ENCODE data around the gene EHF.

Gene EHF

DNA sequence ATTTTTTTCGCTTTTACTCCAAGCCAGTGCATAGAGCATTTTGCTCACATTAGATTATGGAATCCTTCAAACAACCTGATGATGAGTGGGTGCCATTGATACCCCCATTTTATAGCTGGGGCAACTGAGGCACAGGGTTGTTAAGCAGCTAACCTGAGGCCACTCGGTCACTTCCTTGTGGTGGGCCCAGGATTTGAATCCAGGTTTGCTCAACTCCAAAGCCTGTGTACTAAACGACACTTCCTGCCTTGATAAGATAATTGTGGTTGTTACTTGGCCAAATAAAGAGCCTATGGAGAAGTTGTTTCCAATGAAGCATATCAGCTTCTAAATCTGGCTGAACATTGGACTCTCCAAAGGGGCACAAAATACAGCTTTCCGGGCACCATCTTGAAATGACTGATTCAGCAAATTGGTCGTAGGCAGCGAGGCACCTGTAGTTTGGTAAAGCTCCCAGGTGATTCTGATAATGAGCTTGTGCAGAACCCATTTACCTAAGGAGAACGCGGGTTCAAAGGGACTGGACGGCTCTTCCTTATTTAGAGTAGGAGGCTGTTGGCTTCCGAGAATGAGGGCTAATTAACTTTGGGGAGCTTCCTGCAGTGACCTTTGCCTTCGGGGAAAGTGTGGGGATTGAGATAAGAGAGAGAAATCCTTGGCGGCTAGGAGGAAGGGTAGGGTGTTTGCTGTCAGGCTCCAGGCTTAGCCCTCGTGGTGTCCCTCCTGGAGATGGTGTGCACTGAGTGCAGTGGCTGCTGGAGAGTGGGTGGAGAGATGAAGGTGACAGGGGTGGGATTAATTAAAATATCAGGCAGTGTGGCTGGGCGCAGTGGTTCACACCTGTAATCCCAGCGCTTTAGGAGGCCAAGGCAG, 17.5 kb upstream of the EHF start:
- no peak for DNase-seq

DNA sequence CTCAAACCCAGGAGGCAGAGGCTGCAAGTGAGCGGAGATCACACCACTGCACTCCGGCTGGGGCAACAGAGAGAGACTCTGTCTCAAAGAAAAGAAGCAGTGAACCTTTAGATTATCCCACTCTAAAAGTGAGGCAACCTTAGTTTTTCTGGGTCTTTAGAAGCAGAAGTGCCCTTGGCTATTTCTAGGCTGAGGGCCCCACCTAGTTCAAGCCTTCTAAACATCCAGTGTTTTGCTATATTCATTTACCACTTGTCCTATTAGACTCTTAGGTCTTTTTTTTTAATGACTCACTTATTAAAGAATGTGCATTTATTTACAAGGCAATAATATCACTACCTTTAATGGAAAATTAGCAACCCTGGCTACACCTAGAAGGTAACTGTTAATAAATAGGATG, 16.7 kb upstream of the EHF start:
- no peak for DNase-seq

DNA sequence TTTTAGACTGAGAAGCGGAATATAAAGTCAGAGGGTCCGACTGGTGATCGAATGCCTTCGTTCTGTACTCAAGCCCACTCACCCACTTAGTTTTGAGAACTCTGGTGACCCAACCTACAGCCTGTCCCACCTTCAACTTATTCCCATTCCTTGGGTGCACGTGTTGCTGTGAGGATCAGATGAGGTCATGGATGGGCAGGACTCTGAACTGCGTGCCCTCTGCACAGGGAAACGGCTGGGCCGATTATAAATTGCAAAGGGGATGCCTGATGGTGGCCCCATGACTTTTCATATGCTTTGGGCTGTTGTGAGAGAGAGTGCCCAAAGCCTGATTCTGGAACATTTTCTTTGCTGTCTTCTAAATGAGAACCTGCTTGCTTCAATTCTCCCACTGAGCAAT, 16.0 kb upstream of the EHF start:
- no peak for DNase-seq

DNA sequence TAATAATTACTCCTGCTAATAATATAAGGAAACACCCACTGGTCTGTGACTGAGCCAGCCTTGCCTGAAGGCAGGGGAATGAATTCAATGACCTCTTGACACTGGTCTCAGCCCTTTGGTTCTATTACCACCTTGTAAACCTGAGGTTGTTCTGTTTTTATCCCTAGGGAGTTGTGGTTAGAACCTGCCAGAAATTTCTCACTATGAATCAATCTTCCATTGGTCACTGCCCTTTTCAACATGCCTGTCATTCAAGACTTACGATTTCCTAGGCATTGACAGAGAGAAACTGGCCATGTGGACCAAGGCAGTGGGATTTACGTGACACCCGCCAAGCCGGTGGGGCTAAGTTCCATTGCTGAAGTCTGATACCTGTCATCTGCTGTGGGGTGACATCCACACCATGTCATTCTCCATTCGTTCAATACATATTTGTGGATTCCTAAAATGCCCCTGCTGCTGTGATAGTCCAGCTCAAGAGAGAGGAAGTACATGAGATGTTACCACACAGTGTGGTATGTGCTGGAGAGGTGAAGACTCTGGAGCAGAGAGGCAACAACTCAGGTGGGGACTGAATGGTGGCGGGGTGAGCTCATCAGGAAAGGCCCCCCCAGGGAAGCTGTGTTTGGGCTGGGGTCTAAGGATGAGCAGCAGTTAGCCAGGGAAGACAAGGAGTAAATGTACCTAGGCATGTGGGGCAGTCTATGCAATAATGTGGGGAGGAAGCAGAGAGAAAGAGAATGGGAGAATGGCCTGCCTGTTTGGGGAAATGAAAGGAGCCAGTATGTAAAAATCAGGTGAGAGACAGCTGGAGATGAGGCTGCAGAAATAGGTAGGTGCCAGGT, 15.2 kb upstream of the EHF start:
- DNase-seq = no peak

DNA sequence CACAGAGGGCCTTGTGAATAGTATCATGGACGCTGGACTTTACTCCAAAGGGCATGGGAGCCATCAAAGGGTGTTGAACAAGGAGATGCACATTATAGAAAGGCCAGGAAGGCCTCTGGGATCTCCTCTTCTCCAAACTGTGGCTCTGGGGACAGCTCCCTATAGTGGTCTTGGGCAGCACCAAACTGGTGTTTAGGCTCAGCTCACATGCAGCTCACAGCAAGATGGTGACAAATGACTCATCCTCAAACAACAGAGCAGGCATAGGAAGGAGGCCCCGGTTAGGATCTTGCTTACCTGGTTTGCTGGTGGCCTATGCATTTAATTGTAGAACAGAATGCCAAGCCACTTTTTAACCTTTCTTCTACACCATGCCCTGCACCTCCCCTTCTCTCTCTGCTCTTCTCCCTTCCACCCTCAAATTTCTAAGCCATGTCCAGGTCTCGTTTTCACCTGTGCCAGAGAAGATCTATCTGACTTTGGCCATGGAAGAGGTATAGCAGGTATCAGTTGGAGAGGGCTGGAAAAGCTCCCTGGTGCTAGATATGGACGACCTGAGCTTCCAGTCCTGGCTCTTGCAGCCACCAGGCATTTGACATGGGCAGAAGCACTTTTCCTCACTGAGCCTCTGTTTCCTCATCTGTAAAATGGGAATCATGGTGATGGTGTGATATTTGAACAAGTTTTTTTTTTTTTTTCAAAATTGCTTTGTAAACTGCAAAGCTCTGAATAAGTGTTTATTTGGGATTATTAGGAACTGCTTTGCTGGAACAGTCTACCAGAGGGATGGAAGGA, 14.4 kb upstream of the EHF start:
- DNase-seq = no peak

DNA sequence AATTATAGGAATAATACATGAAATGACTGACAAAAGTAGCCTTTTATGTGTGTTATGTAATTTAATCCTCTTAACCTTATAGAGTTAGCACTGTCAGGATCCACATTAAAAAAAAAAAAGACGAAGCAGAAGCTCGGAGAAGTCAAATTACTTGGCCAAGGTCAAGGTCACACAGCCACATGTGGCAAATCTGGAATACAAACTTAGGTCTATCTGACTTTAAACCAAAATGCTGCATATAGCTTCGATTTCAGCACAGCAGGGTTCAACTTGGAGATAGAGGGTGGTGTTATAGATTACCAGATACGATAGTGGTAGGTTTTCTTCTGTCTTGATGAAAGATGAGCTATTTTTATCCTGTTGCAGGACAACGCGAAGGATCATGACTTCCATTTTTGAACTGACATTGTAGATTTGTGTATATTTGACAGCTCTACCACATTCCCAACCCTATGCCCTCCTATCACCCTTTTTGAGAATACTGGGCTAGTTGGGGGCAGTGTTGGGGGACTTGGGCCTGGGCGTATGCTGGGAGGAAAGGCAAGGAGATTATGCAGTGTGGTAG, 11.6 kb upstream of the EHF start:
- no peak for DNase-seq

DNA sequence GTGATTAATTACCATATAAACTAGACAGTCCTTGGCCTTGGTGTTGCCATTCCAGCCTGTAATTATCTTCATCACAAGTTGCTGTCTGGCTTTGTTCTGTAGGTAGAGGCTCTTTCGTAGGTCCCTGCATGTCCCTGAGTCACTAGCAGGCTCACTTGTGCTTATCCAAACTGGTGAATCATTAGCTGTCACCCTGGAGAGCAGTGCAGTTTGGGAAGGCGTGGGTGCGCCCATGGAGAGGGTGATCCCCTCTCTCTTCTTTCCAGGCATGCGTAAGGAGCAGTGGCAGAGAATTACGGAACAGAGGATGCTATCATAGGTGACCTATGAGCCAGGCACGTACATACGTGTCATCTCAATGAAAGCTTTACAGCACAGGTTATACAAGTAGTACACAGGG, 11.0 kb upstream of the EHF start:
- no peak for DNase-seq

DNA sequence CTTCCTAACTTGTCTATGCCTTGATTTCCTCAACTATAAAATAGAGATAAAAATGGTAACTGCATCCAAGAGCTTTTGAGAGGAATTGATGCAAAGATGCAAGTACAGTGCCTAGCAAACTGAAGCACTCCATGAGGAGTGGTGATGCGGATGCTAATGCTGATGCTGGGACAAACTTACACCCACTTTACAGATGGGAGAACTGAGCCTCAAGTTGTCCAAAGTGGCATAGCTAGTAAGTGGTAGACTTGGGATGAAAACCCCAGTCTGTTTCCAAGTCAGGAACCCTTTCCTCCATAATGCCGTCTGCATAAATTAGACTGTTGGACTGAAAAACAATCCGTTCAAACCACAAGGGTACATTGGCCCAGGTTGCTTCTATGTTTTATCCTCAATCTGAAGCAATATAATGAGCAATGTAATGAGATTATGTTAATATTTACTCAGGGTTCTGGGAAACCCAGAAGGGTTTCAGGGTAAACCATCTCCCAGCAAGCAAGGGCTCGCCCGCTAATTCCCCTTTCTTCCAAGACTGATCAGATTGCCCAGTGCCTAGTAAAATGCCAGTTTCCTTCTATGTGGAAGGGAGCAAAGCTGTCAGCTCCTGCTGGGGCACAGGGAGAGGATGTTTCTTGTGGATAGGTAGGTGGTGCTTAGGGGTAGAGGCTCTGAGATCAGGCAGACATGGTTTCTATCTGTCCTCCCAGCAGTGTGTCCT, 10.4 kb upstream of the EHF start:
- no peak for DNase-seq

DNA sequence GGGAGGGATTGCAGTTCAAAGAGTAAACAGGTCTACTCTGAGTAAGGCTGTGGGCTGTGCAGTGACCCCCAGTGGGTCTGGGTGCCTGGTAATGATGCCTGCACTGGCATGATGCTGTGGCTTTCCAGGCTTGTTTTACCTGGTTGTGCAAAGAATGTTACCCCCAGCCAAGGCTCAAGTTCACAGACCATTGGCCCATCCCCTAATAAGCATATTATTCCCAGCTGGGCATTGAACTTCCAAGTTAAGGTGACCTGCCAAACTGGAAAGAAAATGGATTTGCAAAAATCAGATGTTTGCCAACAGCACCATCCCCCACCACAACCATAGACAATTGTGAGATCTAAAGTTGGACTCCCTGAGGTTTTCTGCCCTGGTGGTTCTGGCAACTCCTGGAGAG, 7.9 kb upstream of the EHF start:
- DNase-seq = no peak

DNA sequence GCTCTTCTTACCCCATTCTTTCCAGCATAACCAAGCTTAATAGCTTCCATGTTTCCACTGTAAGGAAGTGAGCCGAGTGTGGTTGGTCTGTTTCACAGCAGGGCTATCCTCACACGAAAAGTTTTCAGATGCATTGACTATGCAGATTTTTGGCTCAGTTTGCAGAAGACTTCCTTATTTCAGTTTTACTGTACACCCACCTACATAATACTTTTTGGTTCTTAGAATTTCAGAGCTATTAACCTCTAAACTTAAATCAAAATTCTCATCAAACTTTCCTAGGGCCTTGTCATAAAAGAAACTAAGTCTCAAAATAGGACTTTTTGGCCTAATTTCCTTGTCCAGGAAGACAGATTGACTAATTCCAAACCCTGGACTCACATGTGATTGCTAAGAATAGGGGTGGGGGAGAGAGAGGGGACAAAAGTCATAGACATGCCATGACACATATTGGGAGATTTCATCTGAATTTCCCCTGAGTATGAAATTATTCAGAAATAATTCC, 7.3 kb upstream of the EHF start:
- no peak for DNase-seq

DNA sequence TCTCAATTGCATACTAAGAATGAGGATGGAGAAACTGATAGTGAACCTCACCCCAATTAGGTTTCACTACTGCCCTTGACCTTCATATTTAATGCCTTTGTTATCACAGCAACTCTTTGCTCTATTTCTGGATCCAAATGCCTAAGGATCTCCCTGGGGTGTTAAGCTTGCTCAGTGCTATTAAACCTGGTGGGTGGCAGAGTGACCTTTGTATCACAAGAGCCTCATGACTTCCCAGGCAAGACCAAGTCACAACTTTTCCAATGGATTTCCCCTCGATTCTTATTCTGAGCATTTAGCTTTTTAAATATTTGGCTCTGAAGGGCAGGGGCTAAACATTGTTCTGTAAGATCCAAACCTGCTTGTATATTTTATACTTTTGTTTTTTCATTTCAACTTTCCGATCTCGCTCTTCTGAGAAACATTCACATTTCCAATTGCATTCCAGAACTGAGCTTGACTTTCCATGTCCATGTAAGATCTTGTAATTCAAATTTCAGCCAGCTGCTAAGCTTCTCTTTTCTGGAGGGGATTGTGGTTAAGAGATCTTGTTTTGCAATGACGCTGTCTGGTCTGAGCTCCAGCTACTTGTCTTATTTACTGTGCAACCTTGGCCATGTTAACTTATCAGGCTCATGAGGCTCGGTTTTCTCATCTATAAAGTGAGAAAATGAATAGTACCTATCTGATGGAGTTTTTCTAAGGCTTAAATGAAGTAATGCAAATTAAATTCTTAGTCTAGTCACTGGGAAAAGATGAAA, 6.4 kb upstream of the EHF start:
- DNase-seq = no peak

DNA sequence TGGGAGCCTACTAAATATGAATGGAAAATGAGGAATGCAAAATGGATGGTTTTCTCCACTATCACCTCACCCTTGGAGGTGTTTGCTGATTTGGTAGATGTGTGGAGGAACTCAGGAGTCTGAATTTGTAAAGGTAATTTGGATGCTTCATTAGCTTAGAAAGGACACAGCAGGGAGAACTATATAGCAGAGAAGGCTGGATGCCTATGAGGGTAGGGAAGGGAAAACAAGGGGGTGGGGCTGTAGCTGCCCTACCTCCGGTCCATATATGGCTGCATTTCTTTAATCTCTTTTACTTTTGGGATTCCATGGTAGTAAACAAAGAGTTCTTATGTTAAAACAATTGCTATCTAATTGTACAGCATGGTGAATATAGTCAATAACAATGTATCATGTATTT, 4.8 kb upstream of the EHF start:
- no peak for DNase-seq

DNA sequence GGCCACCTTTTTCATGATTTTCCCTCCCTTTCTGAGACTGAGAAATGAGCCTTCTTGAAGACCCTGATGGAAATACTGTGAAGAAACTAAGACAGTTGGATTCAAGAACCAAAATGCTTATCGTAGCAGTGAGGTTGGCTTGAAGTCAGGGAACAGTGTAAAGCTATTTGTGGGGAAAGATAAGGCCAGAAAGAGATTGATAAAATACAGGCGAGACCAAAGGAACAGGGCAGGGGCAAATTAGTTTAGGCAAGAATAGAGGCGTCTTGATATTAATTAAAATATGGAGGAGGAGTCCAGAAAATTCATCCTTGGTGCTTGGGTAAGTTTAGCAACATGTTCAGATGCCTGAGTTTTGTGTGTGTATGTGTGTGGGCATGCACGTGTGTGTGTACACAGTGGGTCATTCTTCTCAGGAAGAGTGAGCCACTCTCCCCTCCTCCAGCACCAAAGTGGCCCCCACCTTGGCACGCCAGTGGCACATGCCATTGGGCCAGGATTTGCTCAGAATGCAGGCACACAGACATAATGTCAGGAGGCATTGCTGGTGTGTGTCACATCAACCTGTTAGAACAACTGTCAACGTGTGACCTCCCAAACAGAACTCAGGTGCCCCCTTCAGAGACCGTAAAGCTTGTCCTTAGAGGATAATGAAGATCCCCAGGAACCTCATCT, 3.9 kb upstream of the EHF start:
- DNase-seq = no peak

DNA sequence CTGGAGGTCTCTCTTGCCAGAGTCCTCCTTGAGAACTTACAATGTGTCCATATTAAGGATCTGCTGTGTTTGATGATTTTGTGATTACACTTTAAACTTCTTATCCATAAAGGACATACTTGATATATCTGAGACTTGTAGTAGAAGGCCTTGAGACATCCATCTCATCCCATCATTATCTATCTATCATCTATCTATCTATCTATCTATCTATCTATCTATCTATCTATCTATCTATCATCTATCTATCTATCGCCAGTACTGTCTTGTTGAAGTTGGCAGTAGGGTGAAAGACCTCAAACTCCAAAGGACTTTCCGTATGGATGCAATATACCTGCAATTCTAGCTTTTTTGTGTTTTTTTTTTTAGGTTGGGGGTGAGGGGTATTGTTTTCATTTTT, 2.5 kb upstream of the EHF start:
- DNase-seq = no peak

DNA sequence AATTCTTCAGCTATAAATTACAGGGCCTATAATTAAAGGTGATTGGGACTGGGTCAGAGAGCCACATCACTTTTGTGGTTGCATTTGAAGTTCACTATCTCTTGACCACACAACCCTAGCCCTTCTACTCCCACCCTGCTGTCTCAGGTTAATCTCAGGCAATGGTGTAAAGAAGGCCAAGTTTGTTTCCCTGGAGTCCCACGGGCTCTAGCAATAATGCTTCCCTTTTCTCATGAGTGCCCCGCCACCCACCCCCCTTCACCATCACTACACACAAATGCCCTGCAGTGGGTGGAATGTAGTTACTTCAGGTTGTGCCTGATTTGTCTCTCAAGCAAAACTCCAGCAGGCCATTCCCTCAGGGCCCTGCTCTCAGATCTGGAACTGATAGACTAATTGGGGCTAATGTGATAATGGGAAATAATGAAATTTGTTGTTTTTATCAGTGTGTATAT, 1.8 kb upstream of the EHF start:
- no peak for DNase-seq

DNA sequence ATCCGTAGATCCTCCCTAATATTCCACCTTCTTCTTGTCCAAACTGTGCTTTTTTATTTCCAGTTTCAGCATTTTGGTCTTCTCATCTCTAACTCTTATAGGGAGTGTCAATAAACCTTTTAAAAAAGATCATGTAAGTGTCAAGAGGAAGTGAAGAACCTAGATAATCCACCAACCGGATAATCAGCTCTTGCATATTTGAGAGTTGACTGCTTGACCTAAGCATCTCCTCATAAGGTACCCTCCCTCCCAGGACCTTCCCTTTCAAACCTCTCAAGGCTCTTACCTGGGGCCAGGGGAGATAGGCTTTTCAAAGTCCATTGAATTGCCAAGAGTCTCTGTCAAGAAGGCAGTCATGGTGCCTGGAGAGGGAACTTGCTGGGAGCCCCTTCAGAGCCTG, 691 bp upstream of the EHF start:
- no peak for DNase-seq

DNA sequence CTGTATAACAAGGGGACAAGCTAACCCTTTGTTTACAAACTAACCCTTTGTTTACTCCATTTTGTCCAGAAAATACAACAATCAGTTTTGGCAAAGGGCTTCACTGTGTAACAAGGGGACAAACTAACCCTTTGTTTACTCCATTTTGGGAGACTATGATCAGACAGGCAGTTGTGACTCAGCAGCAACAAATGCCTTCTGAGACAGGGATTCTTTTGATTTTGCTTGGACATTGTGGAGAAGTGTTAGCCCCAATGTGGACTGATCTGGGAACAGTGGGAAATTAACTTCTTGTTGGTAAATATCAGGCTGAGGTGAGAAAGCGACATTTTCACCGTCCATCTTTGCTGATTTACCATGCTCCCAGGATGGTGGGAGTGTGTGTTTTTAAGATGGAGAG, 983 bp downstream of the EHF start:
- DNase-seq = no peak

DNA sequence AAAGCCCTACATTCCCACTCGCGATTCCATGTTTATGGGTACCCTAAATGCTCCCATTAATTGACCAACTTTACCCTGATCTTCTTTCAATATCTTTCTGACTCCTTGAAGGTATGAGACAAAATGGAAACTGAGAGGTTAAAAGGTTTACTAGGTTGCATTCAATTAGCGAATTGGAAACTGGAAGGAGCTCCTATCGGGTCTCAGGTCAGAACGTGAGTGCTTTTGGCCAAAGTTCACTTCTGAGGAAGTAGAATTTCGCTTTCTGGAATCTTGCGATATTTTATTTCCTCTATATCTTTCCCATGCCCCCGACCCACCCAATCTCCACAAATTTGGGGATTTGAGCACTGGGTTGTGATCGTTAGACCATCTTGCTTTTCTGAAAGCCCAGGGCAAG, 2.6 kb downstream of the EHF start:
- no peak for DNase-seq

DNA sequence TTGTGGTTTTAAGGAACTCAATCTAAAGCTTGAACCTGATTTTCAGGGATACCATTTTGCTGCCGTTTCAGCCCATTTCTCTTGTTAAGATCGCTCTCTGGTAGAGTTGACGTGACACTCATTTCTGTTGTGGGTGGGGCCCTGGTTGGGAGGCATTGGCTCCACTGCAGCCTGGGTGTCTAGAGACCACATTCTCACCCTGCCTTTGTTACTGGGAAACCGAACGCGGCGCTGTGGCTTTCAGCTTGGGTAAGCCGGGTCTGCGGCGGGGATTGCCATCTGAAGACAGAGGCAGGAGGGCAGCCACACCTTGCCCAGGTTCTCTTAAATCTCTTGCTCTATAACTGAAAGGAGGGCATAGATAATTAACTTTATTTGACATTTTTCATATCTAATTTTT, 3.2 kb downstream of the EHF start:
- peak in 1 of 2 donors; percentile 21 for DNase-seq

DNA sequence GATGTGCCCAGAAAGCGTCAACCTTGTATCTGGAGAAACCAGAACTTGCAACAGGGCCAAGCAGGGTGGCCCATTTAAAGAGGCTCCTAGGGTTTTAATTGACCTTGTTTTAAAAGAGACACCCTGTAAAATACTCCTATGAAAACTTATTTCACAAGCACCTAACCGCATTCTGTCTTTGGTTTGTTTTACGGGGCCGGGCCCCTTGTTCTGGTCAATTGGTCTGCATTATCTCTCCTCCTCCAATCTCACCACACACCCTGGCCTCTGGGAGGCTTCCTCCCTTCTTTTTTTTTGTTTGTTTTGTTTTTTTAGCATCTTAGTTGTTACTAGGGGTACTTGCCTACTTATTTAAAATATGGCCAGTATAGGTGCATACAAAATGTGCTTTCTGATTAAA, 4.7 kb downstream of the EHF start:
- no peak for DNase-seq

DNA sequence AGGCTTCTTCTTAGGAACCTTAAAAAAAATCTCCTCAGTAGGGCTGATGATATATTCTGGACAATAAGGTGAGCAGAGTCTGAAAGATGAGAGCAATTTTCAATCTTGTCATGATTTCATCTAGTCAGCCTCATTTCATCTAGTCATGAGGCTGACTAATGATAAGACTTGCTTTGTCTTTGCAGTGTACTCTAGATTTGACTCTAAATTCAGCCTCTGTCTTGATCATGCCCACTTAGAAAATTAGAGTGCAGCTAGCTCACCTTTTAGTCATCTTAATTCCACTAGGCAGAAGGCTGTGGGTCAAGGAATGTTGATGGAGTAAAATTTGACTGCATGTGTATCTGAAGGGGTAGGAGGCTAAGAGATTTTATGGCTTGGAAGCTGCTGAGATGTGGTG, 5.5 kb downstream of the EHF start:
- DNase-seq = no peak
